Esophagus muscularis mucosa (tissue), 3 donors: Measurements from ENCODE around the gene FOXF2.

Experiments used
- POLR2A ChIP-seq: fragments of 450-650 bp; IDR thresholded peaks from one replicate; pipeline ENCODE4 v1.6.1; 2017; ENCODE audit warnings: antibody characterized with exemption, moderate library complexity, mild to moderate bottlenecking, low read depth
- TF ChIP-seq, protein P1 (sequence below), 3 experiments: fragments of 200-600 bp in 2 of 3; fragments of 450-650 bp in 1 of 3; sonication (generic) in 2 of 3; IDR thresholded peaks; one replicate each; pipeline ENCODE4 v1.5.1; 2017 to 2019; ENCODE audit warnings: antibody characterized with exemption in 3 of 3, mild to moderate bottlenecking in 2 of 3, moderate library complexity in 1 of 3

DNA sequence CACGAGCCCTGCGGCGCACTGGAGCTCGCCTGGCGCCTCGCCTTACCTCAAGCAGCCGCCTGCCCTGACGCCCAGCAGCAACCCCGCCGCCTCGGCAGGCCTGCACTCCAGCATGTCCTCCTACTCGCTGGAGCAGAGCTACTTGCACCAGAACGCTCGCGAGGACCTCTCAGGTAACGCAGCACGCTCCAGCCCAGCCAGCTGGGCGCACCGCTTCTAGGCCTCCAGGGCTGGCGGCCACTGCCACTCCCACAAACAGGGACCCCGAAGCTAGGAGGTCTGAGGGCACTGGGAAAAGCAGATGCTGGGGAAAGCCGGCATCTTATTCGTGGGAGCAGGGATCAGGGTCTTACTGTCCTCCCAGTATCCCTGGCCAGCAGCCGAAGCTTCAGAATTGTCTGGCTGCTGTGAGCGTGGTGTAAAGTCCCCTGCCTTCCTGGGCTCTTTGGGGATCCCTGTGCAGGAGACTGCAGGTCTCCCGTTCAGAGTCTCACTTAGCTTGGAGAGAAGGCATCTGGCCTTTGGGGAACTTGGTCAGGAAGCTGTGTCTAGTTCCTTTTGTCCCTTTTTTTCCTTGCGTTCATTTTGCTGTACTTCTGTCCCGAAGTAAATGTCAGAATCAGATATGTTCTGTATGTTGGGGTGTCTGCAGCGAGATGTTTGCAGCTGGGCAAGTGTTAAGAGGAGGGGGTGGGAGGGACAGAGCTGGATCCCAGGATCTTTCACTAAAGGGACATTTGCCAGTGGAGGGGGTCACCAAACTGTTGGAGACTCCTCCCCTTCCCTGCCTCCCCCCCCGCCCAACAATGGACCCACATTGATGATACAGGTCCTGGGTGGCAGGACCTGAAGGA is 1.8 kb downstream of the FOXF2 start:
- no peak for TF ChIP-seq POLR2A
- TF ChIP-seq, protein P1, sequence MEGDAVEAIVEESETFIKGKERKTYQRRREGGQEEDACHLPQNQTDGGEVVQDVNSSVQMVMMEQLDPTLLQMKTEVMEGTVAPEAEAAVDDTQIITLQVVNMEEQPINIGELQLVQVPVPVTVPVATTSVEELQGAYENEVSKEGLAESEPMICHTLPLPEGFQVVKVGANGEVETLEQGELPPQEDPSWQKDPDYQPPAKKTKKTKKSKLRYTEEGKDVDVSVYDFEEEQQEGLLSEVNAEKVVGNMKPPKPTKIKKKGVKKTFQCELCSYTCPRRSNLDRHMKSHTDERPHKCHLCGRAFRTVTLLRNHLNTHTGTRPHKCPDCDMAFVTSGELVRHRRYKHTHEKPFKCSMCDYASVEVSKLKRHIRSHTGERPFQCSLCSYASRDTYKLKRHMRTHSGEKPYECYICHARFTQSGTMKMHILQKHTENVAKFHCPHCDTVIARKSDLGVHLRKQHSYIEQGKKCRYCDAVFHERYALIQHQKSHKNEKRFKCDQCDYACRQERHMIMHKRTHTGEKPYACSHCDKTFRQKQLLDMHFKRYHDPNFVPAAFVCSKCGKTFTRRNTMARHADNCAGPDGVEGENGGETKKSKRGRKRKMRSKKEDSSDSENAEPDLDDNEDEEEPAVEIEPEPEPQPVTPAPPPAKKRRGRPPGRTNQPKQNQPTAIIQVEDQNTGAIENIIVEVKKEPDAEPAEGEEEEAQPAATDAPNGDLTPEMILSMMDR (IDR thresholded peaks at IDR 0.05) = no peak
